K562 (cell line): ENCODE data around the gene P4HB. TPM values are rescaled to one million over a fixed set of nuclear protein-coding genes. Genes with fewer than 3 reads are reported as not detected.
A peak's percentile ranks its signal among the peaks of the same experiment; 100 is the strongest.

ENCODE experiments used
- AFF4 ChIP-seq: sonication (generic); formaldehyde crosslinking; IDR thresholded peaks from 2 replicates; pipeline ENCODE4 v1.8.0; 2023; ENCODE audit warnings: mild to moderate bottlenecking, missing genetic modification reagents
- ARID3B ChIP-seq: fragments of 250-450 bp; sonication (Bioruptor Pico); IDR thresholded peaks from 2 replicates; pipeline ENCODE4 v1.4.0; 2020; ENCODE audit warnings: borderline replicate concordance
- CHD2 ChIP-seq: IDR thresholded peaks from 2 replicates; pipeline ENCODE4 v1.6.1; 2011; ENCODE audit warnings: low read depth, low read length
- DMBX1 ChIP-seq: fragments of 250-450 bp; sonication (Bioruptor Pico); IDR thresholded peaks from 2 replicates; pipeline ENCODE4 v1.8.0; 2022; ENCODE audit warnings: inconsistent platforms, mild to moderate bottlenecking, moderate library complexity, borderline replicate concordance
- FOXK2 ChIP-seq, 2 experiments: fragments of 450-650 bp; IDR thresholded peaks in 1 of 2; conservative IDR thresholded peaks in 1 of 2; 2 replicates each; pipeline ENCODE4 v1.6.1; 2016; ENCODE audit warnings: low read depth in 2 of 2, mild to moderate bottlenecking in 1 of 2
- GABPB1 ChIP-seq: sonication (generic); formaldehyde crosslinking; IDR thresholded peaks from 2 replicates; pipeline ENCODE4 v1.8.0; 2022; ENCODE audit warnings: mild to moderate bottlenecking, missing genetic modification reagents
- HMGN3 ChIP-seq: IDR thresholded peaks from 2 replicates; pipeline ENCODE4 v1.6.1; 2011; ENCODE audit warnings: borderline replicate concordance, low read depth, mild to moderate bottlenecking, mixed read lengths, low read length; ENCODE audit not compliant: insufficient read length; ENCODE audit errors: extremely low read depth
- KAT2B ChIP-seq: IDR thresholded peaks from one replicate; pipeline ENCODE4 v1.6.1; 2012; ENCODE audit warnings: low read depth, mild to moderate bottlenecking, control low read depth, inconsistent platforms, low read length, moderate library complexity
- MAZ ChIP-seq, 2 experiments: fragments of 450-650 bp in 1 of 2; sonication (generic) in 1 of 2; formaldehyde crosslinking; IDR thresholded peaks in 1 of 2; conservative IDR thresholded peaks in 1 of 2; 2 replicates each; pipeline versions ENCODE4 v1.4.0 to v1.5.0; 2020; ENCODE audit warnings: mild to moderate bottlenecking in 1 of 2, missing genetic modification reagents in 1 of 2
- PTBP1 ChIP-seq: fragments of 200-400 bp; formaldehyde crosslinking; IDR thresholded peaks from 2 replicates; pipeline ENCODE4 v1.6.1; 2017; ENCODE audit warnings: low read depth, low read length
- RBM14 ChIP-seq: fragments of 200-400 bp; formaldehyde crosslinking; IDR thresholded peaks from 2 replicates; pipeline ENCODE4 v1.6.1; 2018; ENCODE audit warnings: low read depth, mild to moderate bottlenecking, low read length, moderate library complexity, borderline replicate concordance; ENCODE audit not compliant: insufficient read depth
- RBM22 ChIP-seq: fragments of 200-400 bp; formaldehyde crosslinking; IDR thresholded peaks from 2 replicates; pipeline ENCODE4 v1.6.1; 2018; ENCODE audit warnings: low read length, low read depth; ENCODE audit not compliant: poor library complexity, severe bottlenecking
- SMAD1 ChIP-seq: fragments of 150-350 bp; IDR thresholded peaks from 2 replicates; pipeline ENCODE4 v1.6.1; 2014; ENCODE audit warnings: low read length, low read depth; ENCODE audit not compliant: partially characterized antibody
- TRIM24 ChIP-seq, 2 experiments: fragments of 450-650 bp; IDR thresholded peaks; 2 replicates each; pipeline ENCODE4 v1.6.1; 2016
- ZC3H4 ChIP-seq: sonication (generic); formaldehyde crosslinking; IDR thresholded peaks from 2 replicates; pipeline ENCODE4 v1.9.0; 2021; ENCODE audit warnings: missing genetic modification reagents, borderline replicate concordance
- ZNF561 ChIP-seq: fragments of 450-650 bp; formaldehyde crosslinking; conservative IDR thresholded peaks from 2 replicates; pipeline ENCODE4 v1.4.0; 2020; ENCODE audit warnings: mild to moderate bottlenecking, moderate library complexity
- ZNF830 ChIP-seq: fragments of 250-450 bp; sonication (Bioruptor Pico); IDR thresholded peaks from 2 replicates; pipeline ENCODE4 v1.5.0; 2021; ENCODE audit warnings: mild to moderate bottlenecking
- polyA plus RNA-seq, 8 experiments: library from polyadenylated mRNA; depleted of rRNA in 4 of 8; stranded (reverse) in 5 of 8; unstranded in 3 of 8; fragments of >200 nt; fragmentation: Nextera tagmentation in 2 of 8; fragmentation: Illumina TruSeq in 1 of 8; extraction: Ambion mirVana in 2 of 8; extraction: Trizol in 1 of 8; gene quantifications; 2 replicates each; pipeline versions ENCODE4 v1.2.1 to v1.2.3, GENCODE V29; 2011 to 2014; ENCODE audit warnings: inconsistent platforms in 1 of 8, missing spikeins in 1 of 8
- total RNA-seq, 7 experiments: library from RNA; depleted of rRNA in 6 of 7; stranded (reverse); fragments of >200 nt in 6 of 7; fragmentation: Illumina TruSeq in 2 of 7; extraction: Trizol in 2 of 7; gene quantifications; 2 replicates each; pipeline versions ENCODE4 v1.2.1 to v1.2.3, GENCODE V29; 2011 to 2021; ENCODE audit warnings: low replicate concordance in 1 of 7
- TF ChIP-seq, protein P1 (sequence below), 2 experiments: IDR thresholded peaks; 2 replicates each; pipeline ENCODE4 v1.6.1; 2012; ENCODE audit warnings: improper control_type of control experiment in 2 of 2, low read depth in 2 of 2, low read length in 2 of 2, borderline replicate concordance in 1 of 2

Gene P4HB
- total and polyA plus RNA-seq, 9 of the 15 experiments (the other 6 are each of a cell fraction or from before 2014, with no cell fraction given) = 4.4 to 645 (median 325) TPM

GRCh38 chr17:81867170-81867990 is 7.0 kb upstream of the P4HB start (continued):
- TF ChIP-seq KAT2B = no peak
- TF ChIP-seq RBM22 = peak; percentile 96
- TF ChIP-seq SMAD1 = peak; percentile 17
- TF ChIP-seq DMBX1 (CRISPR knock-in tag) = no peak
- 0 out of 2 replicates have a peak, but pooled peaks have one; percentile 42 for TF ChIP-seq ARID3B
- 0 out of 2 replicates have a peak, but pooled peaks have one; percentile 37 for TF ChIP-seq AFF4 (CRISPR knock-in tag)
- peak; percentile 90 for TF ChIP-seq PTBP1
- TF ChIP-seq FOXK2 (conservative IDR thresholded peaks at IDR 0.05 in 1 of 2, IDR thresholded peaks at IDR 0.05 in 1 of 2; ENCODE audit: low read depth in 2 of 2) = no peak
- peak; percentile 95; the same call in 1 of the 2 replicates for TF ChIP-seq RBM14
- TF ChIP-seq, protein P1, sequence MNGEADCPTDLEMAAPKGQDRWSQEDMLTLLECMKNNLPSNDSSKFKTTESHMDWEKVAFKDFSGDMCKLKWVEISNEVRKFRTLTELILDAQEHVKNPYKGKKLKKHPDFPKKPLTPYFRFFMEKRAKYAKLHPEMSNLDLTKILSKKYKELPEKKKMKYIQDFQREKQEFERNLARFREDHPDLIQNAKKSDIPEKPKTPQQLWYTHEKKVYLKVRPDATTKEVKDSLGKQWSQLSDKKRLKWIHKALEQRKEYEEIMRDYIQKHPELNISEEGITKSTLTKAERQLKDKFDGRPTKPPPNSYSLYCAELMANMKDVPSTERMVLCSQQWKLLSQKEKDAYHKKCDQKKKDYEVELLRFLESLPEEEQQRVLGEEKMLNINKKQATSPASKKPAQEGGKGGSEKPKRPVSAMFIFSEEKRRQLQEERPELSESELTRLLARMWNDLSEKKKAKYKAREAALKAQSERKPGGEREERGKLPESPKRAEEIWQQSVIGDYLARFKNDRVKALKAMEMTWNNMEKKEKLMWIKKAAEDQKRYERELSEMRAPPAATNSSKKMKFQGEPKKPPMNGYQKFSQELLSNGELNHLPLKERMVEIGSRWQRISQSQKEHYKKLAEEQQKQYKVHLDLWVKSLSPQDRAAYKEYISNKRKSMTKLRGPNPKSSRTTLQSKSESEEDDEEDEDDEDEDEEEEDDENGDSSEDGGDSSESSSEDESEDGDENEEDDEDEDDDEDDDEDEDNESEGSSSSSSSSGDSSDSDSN (IDR thresholded peaks at IDR 0.05; ENCODE audit: borderline replicate concordance in 1 of 2, low read depth in 2 of 2, low read length in 2 of 2) = no peak
- peak; percentile 15 to 23; a peak in 1 of 4 replicates for TF ChIP-seq MAZ (CRISPR knock-in tag; conservative IDR thresholded peaks at IDR 0.05 in 1 of 2, IDR thresholded peaks at IDR 0.05 in 1 of 2)
- TF ChIP-seq GABPB1 = peak; percentile 49; the same call in 1 of the 2 replicates
- TF ChIP-seq TRIM24 (IDR thresholded peaks at IDR 0.05) = 0 out of 4 replicates have a peak, but pooled peaks of 1 of the 2 experiments have one; percentile 5
- peak; percentile 80 for TF ChIP-seq HMGN3
- 0 out of 2 replicates have a peak, but pooled peaks have one; percentile 6 for TF ChIP-seq ZNF561 (CRISPR knock-in tag)
- 0 out of 2 replicates have a peak, but pooled peaks have one; percentile 14 for TF ChIP-seq CHD2
- TF ChIP-seq ZC3H4 = no peak
- TF ChIP-seq ZNF830 (CRISPR knock-in tag) = peak; percentile 97
